HG02623 (cell line): Measurements from ENCODE around the gene CEP78.

ENCODE experiments used
- ATAC-seq: cut with Tn5 transposase; IDR thresholded peaks from one replicate; pipeline ENCODE4 v1.9.1; 2021; ENCODE audit warnings: moderate library complexity; ENCODE audit not compliant: unreplicated experiment

The CEP78 gene

GRCh38 chr9:78306222-78307076, 70.6 kb downstream of the CEP78 start:
- ATAC-seq: no peak

DNA sequence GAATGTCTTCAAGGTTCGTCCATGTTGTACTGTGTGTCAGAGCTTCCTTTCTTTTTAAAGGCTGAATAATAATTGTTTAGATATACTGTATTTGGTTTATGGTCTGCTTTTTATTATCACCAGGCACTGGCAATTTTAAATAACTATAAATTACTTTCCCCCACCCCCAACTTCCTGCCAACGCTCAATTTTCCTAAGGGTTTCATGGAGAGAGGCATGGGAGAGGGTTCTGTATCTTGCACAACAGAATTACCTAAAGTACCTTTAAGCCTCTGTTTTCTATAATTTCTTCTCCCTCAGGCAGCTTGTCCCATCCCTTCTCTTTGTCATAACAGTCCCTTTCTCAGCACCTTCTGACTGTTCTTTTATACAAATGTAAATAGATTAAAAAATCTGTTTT, 71.5 kb downstream of the CEP78 start:
- ATAC-seq: no peak

DNA sequence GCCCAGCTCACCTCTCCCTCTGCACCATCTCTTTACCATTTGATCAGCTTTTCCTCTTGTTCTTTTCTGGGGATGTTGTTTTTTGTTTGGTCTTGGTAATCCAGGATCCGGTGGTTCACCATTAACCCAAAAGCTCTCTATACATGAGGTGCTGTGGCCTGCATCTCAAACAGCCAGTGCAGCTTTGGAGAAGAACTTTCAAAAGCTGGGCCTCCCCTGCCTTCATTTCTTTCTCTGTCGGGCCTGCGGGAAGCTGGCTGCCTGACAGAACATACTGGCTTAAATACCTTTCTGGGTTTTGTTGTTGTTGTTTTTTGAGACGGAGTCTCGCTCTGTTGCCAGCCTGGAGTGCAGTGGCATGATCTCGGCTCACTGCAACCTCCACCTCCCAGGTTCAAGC, 73.2 kb downstream of the CEP78 start:
- ATAC-seq: no peak

GRCh38 chr9:78311075-78311474, 75.2 kb downstream of the CEP78 start:
- ATAC-seq: no peak

- no peak for ATAC-seq
Measured at GRCh38 chr9:78311886-78312524, 76.1 kb downstream of the CEP78 start.

DNA sequence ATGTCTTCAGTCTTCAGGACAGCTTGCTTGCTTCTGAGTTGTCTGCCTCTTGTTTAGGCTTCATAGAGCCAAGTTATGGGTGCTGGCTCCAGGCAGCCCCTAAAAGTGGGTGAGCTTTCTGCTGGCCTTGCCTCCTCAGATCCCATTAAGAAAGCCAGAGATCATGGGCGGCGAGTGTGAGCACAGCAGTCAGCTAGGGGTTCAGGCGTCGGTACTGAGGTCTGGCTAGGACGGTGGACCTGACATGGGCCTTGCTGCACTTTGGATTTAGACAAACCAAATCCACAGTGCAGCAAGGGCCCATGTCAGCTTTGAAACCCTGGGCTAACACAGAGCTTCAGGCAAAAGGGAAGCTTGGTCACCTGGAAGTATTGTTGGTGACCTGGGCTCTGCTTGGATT, 78.7 kb downstream of the CEP78 start:
- ATAC-seq: no peak

DNA sequence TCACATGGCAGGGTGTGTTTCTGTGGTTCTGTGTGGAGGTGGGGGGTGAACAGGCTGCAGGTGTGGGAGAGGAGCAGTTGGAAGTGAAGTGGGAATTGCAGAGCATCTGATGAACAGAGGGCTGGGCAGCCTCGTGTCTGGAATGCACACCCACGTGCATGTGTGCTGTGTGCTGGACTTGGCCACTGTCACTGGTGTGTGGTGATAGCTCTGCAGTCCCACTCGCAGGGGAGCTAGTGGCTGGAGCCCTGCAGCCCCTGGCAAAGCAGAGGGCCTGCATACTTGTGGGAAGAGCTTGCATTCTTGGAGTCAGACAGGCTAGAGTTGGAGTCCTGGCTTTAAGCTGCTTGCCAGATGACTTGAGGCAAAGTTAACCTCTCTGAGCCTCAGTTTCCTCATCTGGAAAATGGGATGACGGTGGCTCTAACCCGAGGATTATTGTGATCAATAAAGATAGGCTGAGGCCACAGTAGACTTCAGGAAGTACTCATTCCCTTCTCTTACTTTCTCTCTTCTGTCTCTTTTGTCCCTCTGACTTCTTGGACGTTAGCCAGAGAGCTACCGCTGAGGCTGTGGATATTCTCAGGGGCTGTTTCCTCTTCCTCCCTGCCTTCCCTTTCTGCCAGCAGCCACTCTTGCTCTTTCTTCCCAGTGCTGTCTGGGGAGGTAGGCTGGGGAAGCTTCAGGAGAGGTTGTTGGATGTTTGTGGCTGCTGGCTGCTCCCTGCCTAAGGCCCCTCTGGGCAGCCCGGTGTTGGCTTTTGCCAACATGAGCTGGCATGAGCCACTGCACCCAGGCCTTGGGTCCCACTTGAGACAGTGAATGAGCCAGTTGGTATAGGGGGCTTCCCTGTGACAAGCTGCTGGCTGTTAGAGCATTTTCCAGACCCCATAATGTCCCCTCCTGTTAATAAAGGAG, 79.3 kb downstream of the CEP78 start:
- ATAC-seq: no peak

DNA sequence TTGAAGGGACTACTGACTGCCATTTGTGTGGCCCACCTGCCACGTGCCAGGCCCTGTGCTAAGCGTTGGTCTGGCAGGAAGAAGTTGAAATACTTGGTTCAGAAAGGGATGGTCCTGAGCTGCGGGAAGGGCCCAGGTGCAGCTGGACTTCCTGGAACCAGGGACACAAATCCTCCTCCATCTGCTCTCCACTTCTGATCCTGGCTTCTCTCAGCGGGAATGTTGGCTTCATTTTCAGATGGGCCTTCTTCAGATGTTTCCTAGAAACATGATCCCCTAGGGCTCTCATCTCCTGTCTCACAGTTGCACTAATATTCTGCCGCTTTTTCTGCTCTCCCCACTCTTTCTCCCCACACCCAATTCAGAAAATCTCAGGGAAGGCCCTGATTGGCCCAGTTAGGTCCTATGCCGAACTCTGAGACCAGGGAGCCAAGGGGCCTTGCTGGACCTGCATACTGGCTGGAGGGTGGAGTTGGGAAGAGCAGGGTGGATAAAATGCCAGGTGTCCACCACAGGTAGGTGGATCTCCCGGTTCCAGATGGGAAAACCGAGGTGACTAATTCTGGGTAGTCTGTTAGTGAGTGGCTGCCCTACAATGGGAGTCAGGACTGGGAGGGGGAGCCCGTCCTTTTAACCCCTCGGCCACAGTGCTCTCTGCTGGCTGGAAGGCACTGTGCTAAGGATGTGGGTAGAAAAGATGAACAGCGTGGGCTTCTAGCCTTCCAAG, 80.5 kb downstream of the CEP78 start:
- no peak for ATAC-seq

- no peak for ATAC-seq
Measured at GRCh38 chr9:78319197-78320029, 83.5 kb downstream of the CEP78 start.

GRCh38 chr9:78320030-78320693, 84.3 kb downstream of the CEP78 start:
- ATAC-seq: no peak

GRCh38 chr9:78320875-78321496, 85.1 kb downstream of the CEP78 start:
- no peak for ATAC-seq

DNA sequence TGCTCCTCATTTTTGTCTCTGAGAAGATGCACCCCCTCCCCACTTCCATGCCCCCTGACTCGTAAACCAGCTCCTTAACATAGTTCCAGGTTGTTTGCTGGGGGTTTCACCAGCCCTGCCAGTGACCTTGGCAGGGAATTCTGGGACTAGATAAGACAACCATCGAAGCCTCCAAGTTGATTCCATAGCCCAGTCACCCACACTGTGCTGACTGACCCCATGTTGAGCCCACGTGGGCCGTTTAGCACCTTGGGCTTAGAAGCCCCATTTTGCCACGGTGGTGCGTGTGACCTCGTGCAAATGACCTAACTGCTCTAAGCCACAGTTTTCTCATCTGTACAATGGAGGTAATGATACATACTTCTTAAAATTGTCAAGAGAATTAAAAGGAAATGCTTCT, 85.6 kb downstream of the CEP78 start:
- no peak for ATAC-seq

GRCh38 chr9:78324068-78324650, 88.3 kb downstream of the CEP78 start:
- ATAC-seq: no peak

DNA sequence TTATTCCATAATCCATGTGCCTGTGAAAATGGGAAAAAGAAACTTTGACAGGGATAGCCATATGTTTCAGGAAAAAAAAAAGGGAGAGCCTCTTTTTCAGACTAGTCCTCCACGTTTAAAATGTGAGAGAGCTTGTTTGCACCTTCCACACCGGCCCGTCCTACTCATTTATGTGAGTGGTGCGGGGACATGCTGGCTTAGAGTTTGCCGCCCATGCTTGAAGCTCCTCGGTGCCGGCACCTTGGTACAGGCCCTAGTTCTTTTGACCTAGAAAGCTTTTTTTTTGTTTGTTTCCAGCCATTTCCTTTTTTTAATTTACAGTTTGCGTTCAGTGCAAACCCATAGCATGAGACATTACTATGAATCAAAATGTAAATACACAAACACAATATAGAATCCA, 88.8 kb downstream of the CEP78 start:
- ATAC-seq: no peak

- no peak for ATAC-seq
Measured at GRCh38 chr9:78325343-78325742, 89.5 kb downstream of the CEP78 start.

GRCh38 chr9:78325846-78326360, 90.0 kb downstream of the CEP78 start:
- ATAC-seq: no peak

- ATAC-seq: no peak
Measured at GRCh38 chr9:78326564-78326963, 90.7 kb downstream of the CEP78 start.
